PC-9 (cell line): Measurements from ENCODE around the gene ENKD1. TPM values are rescaled to one million over a fixed set of nuclear protein-coding genes. Genes with fewer than 3 reads are reported as not detected.

Source experiments
- BruUV-seq: library from RNA; stranded (reverse); fragments of 400-500 nt; replicated peaks from 2 replicates; lab custom pipeline; 2021; lab: Mats Ljungman, UMichigan
- CTCF ChIA-PET: fragments of 300-600 bp; sonication (Branson Sonifier 250); formaldehyde crosslinking; loops from one replicate; lab custom pipeline; 2022; ENCODE audit warnings: antibody characterized with exemption; lab: Charles Lee
- POLR2A ChIA-PET: fragments of 300-600 bp; sonication (Branson Sonifier 250); formaldehyde crosslinking; loops from one replicate; lab custom pipeline; 2022; ENCODE audit warnings: antibody characterized with exemption; ENCODE audit not compliant: unreplicated experiment; lab: Charles Lee
- DNase-seq, 2 experiments: peaks; one replicate each; pipeline versions ENCODE4 v3.0.0 to v3.0.0-alpha.2; 2015 to 2022; ENCODE audit warnings: mixed read lengths in 1 of 2
- H2AFZ ChIP-seq: fragments of 200-600 bp; sonication (generic); 2 replicates; pipeline ENCODE4 v1.8.1; 2017; ENCODE audit warnings: antibody characterized with exemption
- H3F3A ChIP-seq: fragments of 200-600 bp; sonication (generic); 2 replicates; pipeline ENCODE4 v1.8.1; 2017; ENCODE audit warnings: antibody characterized with exemption, mild to moderate bottlenecking, low read depth; ENCODE audit not compliant: insufficient read depth
- H3K27ac ChIP-seq: fragments of 200-600 bp; sonication (generic); 2 replicates; pipeline ENCODE4 v1.6.1; 2016; ENCODE audit warnings: mixed run types
- H3K27me3 ChIP-seq: fragments of 200-600 bp; sonication (generic); 2 replicates; pipeline ENCODE4 v1.6.1; 2016; ENCODE audit warnings: low read depth, mixed run types; ENCODE audit not compliant: insufficient read depth
- H3K36me3 ChIP-seq: fragments of 200-600 bp; sonication (generic); 2 replicates; pipeline ENCODE4 v1.6.1; 2016; ENCODE audit warnings: low read depth, mixed run types
- H3K4me1 ChIP-seq: fragments of 200-600 bp; sonication (generic); replicated peaks from 2 replicates; pipeline ENCODE4 v1.6.1; 2016; ENCODE audit warnings: mixed run types; ENCODE audit not compliant: insufficient read depth
- H3K4me2 ChIP-seq: fragments of 200-600 bp; sonication (generic); 2 replicates; pipeline ENCODE4 v1.6.1; 2017; ENCODE audit warnings: mixed run types
- H3K4me3 ChIP-seq: fragments of 200-600 bp; sonication (generic); 2 replicates; pipeline ENCODE4 v1.6.1; 2016; ENCODE audit warnings: mixed run types
- H3K79me2 ChIP-seq: fragments of 200-600 bp; sonication (generic); 2 replicates; pipeline ENCODE4 v1.6.1; 2017; ENCODE audit warnings: low read depth, mixed run types
- H3K9me2 ChIP-seq: fragments of 200-600 bp; sonication (generic); 2 replicates; pipeline ENCODE4 v1.8.1; 2017; ENCODE audit warnings: mild to moderate bottlenecking; ENCODE audit not compliant: insufficient read depth
- H3K9me3 ChIP-seq: fragments of 200-600 bp; sonication (generic); 2 replicates; pipeline ENCODE4 v1.8.1; 2016; ENCODE audit warnings: low read depth; ENCODE audit not compliant: insufficient read depth
- H4K20me1 ChIP-seq: fragments of 200-600 bp; sonication (generic); 2 replicates; pipeline ENCODE4 v1.8.1; 2017; ENCODE audit not compliant: insufficient read depth
- CTCF ChIP-seq: fragments of 200-600 bp; sonication (generic); conservative IDR thresholded peaks from 2 replicates; pipeline ENCODE4 v1.6.1; 2017; ENCODE audit warnings: mixed run types, antibody characterized with exemption, mild to moderate bottlenecking, moderate library complexity
- EZH2 ChIP-seq: fragments of 200-600 bp; sonication (generic); IDR thresholded peaks from 2 replicates; pipeline ENCODE4 v1.8.0; 2017; ENCODE audit warnings: antibody characterized with exemption, low read depth
- intact Hi-C: fragments of 100-400 bp; cut with micrococcal nuclease; formaldehyde crosslinking; loops from one replicate; pipeline ENCODE4 v1.10.0; 2022; ENCODE audit not compliant: unreplicated experiment
- total RNA-seq: library from RNA; stranded (reverse); gene quantifications from 2 replicates; pipeline ENCODE4 v1.2.3, GENCODE V29; 2021

The ENKD1 gene
- total RNA-seq, 1 experiment from 2014 or later: 20.8 TPM

GRCh38 chr16:67663151-67663876 is 3.2 kb downstream of the ENKD1 start:
- Histone ChIP-seq H3K9me3 (no peaks in the 10 kb centered on the region), H3K36me3 (no peaks in the 10 kb centered on the region), H3F3A (peaks cover 9% of the 10 kb centered on the region), H3K79me2 (peaks cover 8% of the 10 kb centered on the region), H3K4me2 (no peak overlapping the region), H2AFZ (no peak overlapping the region), H3K27me3 (no peaks in the 10 kb centered on the region), H3K4me3 (no peak overlapping the region), H3K9me2 (no peaks in the 10 kb centered on the region), H3K27ac (no peak overlapping the region), H3K4me1 (peaks cover 7% of the 10 kb centered on the region), H4K20me1 (no peaks in the 10 kb centered on the region)
- intact Hi-C loops: no loop called here
- POLR2A ChIA-PET: interaction anchor here (0.6 kb wide), 1 partner anchor 78 kb away, joined by 4 read pairs; no protein-coding TSS in a partner anchor
- CTCF ChIA-PET: interaction anchor here (0.6 kb wide), 1 partner anchor 184 kb away, joined by 4 read pairs; the partner anchor contains the start of gene CENPT
- DNase-seq: peak in 1 of 2 experiments; percentile 31
- no TSS peak for BruUV-seq
- peak; percentile 39; the same call in 1 of the 2 replicates for TF ChIP-seq CTCF
- no peak for TF ChIP-seq EZH2

- Histone ChIP-seq H3F3A (peaks cover 9% of the 10 kb centered on the region), H3K9me3 (no peaks in the 10 kb centered on the region), H3K27ac (no peak overlapping the region), H3K4me1 (peaks cover 7% of the 10 kb centered on the region), H3K4me3 (no peak overlapping the region), H3K9me2 (no peaks in the 10 kb centered on the region), H2AFZ (no peak overlapping the region), H4K20me1 (no peaks in the 10 kb centered on the region), H3K36me3 (no peaks in the 10 kb centered on the region), H3K4me2 (no peak overlapping the region), H3K79me2 (peaks cover 8% of the 10 kb centered on the region), H3K27me3 (no peaks in the 10 kb centered on the region)
- DNase-seq: peak in 1 of 2 experiments; percentile 12
- POLR2A ChIA-PET: interaction anchor here (0.6 kb wide), 1 partner anchor 144 kb away, joined by 3 read pairs; the partner anchor contains the start of gene TSNAXIP1
- no peak for TF ChIP-seq EZH2
- TF ChIP-seq CTCF: no peak
- no TSS peak for BruUV-seq
- intact Hi-C loops: no loop called here
- CTCF ChIA-PET: no interaction called here
These were observed 3.9 kb downstream of the ENKD1 start for GRCh38 chr16:67662653-67663010.

- H2AFZ ChIP-seq: no peak overlapping the region
- H3F3A ChIP-seq: peaks cover 9% of the 10 kb centered on the region
- no peaks in the 10 kb centered on the region for H3K36me3 ChIP-seq
- peaks cover 8% of the 10 kb centered on the region for H3K79me2 ChIP-seq
- H3K27me3 ChIP-seq: no peaks in the 10 kb centered on the region
- POLR2A ChIA-PET: interaction anchor here (0.6 kb wide), 1 partner anchor 145 kb away, joined by 3 read pairs; the partner anchor contains the start of gene TSNAXIP1
- no peaks in the 10 kb centered on the region for H4K20me1 ChIP-seq
- H3K27ac ChIP-seq: no peak overlapping the region
- H3K4me2 ChIP-seq: no peak overlapping the region
- H3K9me2 ChIP-seq: no peaks in the 10 kb centered on the region
- peaks cover 7% of the 10 kb centered on the region for H3K4me1 ChIP-seq
- no TSS peak for BruUV-seq
- CTCF ChIA-PET: no interaction called here
- no peaks in the 10 kb centered on the region for H3K9me3 ChIP-seq
- intact Hi-C loops: loop anchor here (2.0 kb wide), 2 partner anchors 99 to 141 kb away; partner anchors contain the start of gene CTCF
- peak in 1 of 2 experiments; percentile 25 for DNase-seq
- no peak overlapping the region for H3K4me3 ChIP-seq
- TF ChIP-seq CTCF: no peak
- no peak for TF ChIP-seq EZH2
These were observed 4.5 kb downstream of the ENKD1 start for GRCh38 chr16:67661886-67662652.
